Astrocyte (in vitro differentiated cells and primary cell): Measurements from ENCODE around the gene FRMD8. TPM values are rescaled to one million over a fixed set of nuclear protein-coding genes. Genes with fewer than 3 reads are reported as not detected.
"Not testable (repeated sequence)": the region's sequence is repeated elsewhere in the genome, so short reads cannot be mapped to it uniquely, and the experiment has no call there.

Experiments
- DNase-seq: peaks from one replicate; pipeline ENCODE4 v3.0.0-alpha.2; 2010; ENCODE audit warnings: low read depth
- FAIRE-seq: peaks from 2 replicates; lab custom pipeline; 2011; peaks lifted over from hg19 to GRCh38; lab: Jason Lieb, UNC
- H2AFZ ChIP-seq: 2 replicates; pipeline ENCODE4 v1.6.0; 2012; ENCODE audit warnings: low read depth, low read length, inconsistent platforms
- H3K27ac ChIP-seq: 2 replicates; pipeline ENCODE4 v1.5.1; 2011; ENCODE audit warnings: low read depth, low read length, inconsistent platforms
- H3K27me3 ChIP-seq: 2 replicates; pipeline ENCODE4 v1.6.0; 2011; ENCODE audit warnings: low read length, inconsistent platforms; ENCODE audit not compliant: insufficient read depth
- H3K36me3 ChIP-seq: 2 replicates; pipeline ENCODE4 v1.5.1; 2011; ENCODE audit warnings: low read length, inconsistent platforms; ENCODE audit not compliant: insufficient read depth
- H3K4me1 ChIP-seq: 2 replicates; pipeline ENCODE4 v1.5.1; 2011; ENCODE audit warnings: low read length, inconsistent platforms; ENCODE audit not compliant: insufficient read depth
- H3K4me2 ChIP-seq: 2 replicates; pipeline ENCODE4 v1.6.0; 2012; ENCODE audit warnings: low read length, inconsistent platforms
- H3K4me3 ChIP-seq: 2 replicates; pipeline ENCODE4 v1.5.1; 2011; ENCODE audit warnings: low read depth, mild to moderate bottlenecking, low read length, inconsistent platforms; ENCODE audit not compliant: insufficient read depth
- H3K79me2 ChIP-seq: 2 replicates; pipeline ENCODE4 v1.6.0; 2012; ENCODE audit warnings: mild to moderate bottlenecking, low read length, inconsistent platforms; ENCODE audit not compliant: insufficient read depth
- H3K9ac ChIP-seq: 2 replicates; pipeline ENCODE4 v1.6.0; 2012; ENCODE audit warnings: mild to moderate bottlenecking, low read length, inconsistent platforms
- H3K9me3 ChIP-seq: 2 replicates; pipeline ENCODE4 v1.5.1; 2012; ENCODE audit warnings: low read depth, mild to moderate bottlenecking, low read length, inconsistent platforms; ENCODE audit not compliant: insufficient read depth
- H4K20me1 ChIP-seq: 2 replicates; pipeline ENCODE4 v1.6.0; 2012; ENCODE audit warnings: low read length, inconsistent platforms; ENCODE audit not compliant: insufficient read depth
- H3K27ac Mint-ChIP-seq: one replicate; pipeline ENCODE4 v1.8.0; 2021; ENCODE audit warnings: mild to moderate bottlenecking, mixed read lengths; ENCODE audit not compliant: unreplicated experiment
- H3K27me3 Mint-ChIP-seq: one replicate; pipeline ENCODE4 v1.8.0; 2021; ENCODE audit warnings: low read depth, mixed read lengths; ENCODE audit not compliant: unreplicated experiment
- H3K36me3 Mint-ChIP-seq: one replicate; pipeline ENCODE4 v1.8.0; 2021; ENCODE audit warnings: low read depth, mixed read lengths; ENCODE audit not compliant: unreplicated experiment
- H3K4me1 Mint-ChIP-seq: one replicate; pipeline ENCODE4 v1.8.0; 2021; ENCODE audit warnings: low read depth, mixed read lengths; ENCODE audit not compliant: unreplicated experiment
- H3K4me3 Mint-ChIP-seq: one replicate; pipeline ENCODE4 v1.8.0; 2021; ENCODE audit warnings: mild to moderate bottlenecking, moderate library complexity, mixed read lengths; ENCODE audit not compliant: unreplicated experiment
- H3K9me3 Mint-ChIP-seq: one replicate; pipeline ENCODE4 v1.8.0; 2021; ENCODE audit warnings: mild to moderate bottlenecking, mixed read lengths; ENCODE audit not compliant: unreplicated experiment
- CTCF ChIP-seq: IDR thresholded peaks from 2 replicates; pipeline ENCODE4 v1.5.1; 2011; ENCODE audit warnings: low read depth, mild to moderate bottlenecking, inconsistent platforms, low read length, moderate library complexity; ENCODE audit not compliant: insufficient read depth
- EZH2 ChIP-seq: IDR thresholded peaks from 2 replicates; pipeline ENCODE4 v1.6.1; 2012; ENCODE audit warnings: mild to moderate bottlenecking, low read length, inconsistent platforms; ENCODE audit not compliant: insufficient read depth
- total RNA-seq: library from RNA; stranded (reverse); gene quantifications from 2 replicates; pipeline ENCODE4 v1.2.1, GENCODE V29; 2021

The FRMD8 gene
- total RNA-seq, 1 donor from 2014 or later: 61.2 TPM

GRCh38 chr11:65412271-65413076 is 26.0 kb downstream of the FRMD8 start:
- Histone ChIP-seq H3K36me3 (peaks cover 13% of the 10 kb centered on the region), H3K27ac (no peak overlapping the region), H3K9me3 (no peaks in the 10 kb centered on the region), H3K4me2 (no peak overlapping the region), H3K4me1 (peaks cover 18% of the 10 kb centered on the region), H3K79me2 (peaks cover 20% of the 10 kb centered on the region), H2AFZ (no peak overlapping the region), H3K27me3 (no peaks in the 10 kb centered on the region), H4K20me1 (peaks cover 7% of the 10 kb centered on the region), H3K4me3 (no peak overlapping the region), H3K9ac (no peak overlapping the region)
- H3K36me3 Mint-ChIP-seq: peaks cover 4% of the 10 kb centered on the region
- no peaks in the 10 kb centered on the region for H3K27me3 Mint-ChIP-seq
- no peak for FAIRE-seq
- peak overlapping the region; percentile 26 for H3K27ac Mint-ChIP-seq
- peaks cover 23% of the 10 kb centered on the region for H3K4me1 Mint-ChIP-seq
- TF ChIP-seq CTCF: no peak
- H3K4me3 Mint-ChIP-seq: no peak overlapping the region
- no peaks in the 10 kb centered on the region for H3K9me3 Mint-ChIP-seq
- DNase-seq: no peak

GRCh38 chr11:65413077-65413664 is 26.7 kb downstream of the FRMD8 start:
- Histone ChIP-seq H3K79me2 (peaks cover 27% of the 10 kb centered on the region), H3K36me3 (peaks cover 13% of the 10 kb centered on the region), H3K4me1 (peaks cover 24% of the 10 kb centered on the region)
- not testable (repeated sequence) for H3K4me3 ChIP-seq, H3K27me3 ChIP-seq, DNase-seq, H3K27me3 Mint-ChIP-seq, H3K9ac ChIP-seq, H4K20me1 ChIP-seq, H3K36me3 Mint-ChIP-seq, FAIRE-seq, H2AFZ ChIP-seq, H3K9me3 Mint-ChIP-seq, H3K4me3 Mint-ChIP-seq, H3K27ac ChIP-seq, H3K4me2 ChIP-seq, H3K9me3 ChIP-seq, H3K27ac Mint-ChIP-seq
- H3K4me1 Mint-ChIP-seq: peaks cover 27% of the 10 kb centered on the region

- H4K20me1 ChIP-seq: no peaks in the 10 kb centered on the region
- peaks cover 43% of the 10 kb centered on the region for H3K79me2 ChIP-seq
- no peaks in the 10 kb centered on the region for H3K36me3 Mint-ChIP-seq
- H3K36me3 ChIP-seq: peaks cover 4% of the 10 kb centered on the region
- H3K9me3 Mint-ChIP-seq: no peaks in the 10 kb centered on the region
- no peak overlapping the region for H3K27ac ChIP-seq
- peak overlapping the region; percentile 21 for H3K4me3 Mint-ChIP-seq
- DNase-seq (no peak), FAIRE-seq (no peak)
- H3K27me3 ChIP-seq: no peaks in the 10 kb centered on the region
- no peak overlapping the region for H2AFZ ChIP-seq
- H3K4me2 ChIP-seq: no peak overlapping the region
- peak overlapping the region; percentile 41 for H3K27ac Mint-ChIP-seq
- no peak overlapping the region for H3K9ac ChIP-seq
- TF ChIP-seq CTCF (no peak), EZH2 (no peak)
- H3K27me3 Mint-ChIP-seq: no peaks in the 10 kb centered on the region
- no peaks in the 10 kb centered on the region for H3K9me3 ChIP-seq
- peaks cover 40% of the 10 kb centered on the region for H3K4me1 Mint-ChIP-seq
- H3K4me3 ChIP-seq: no peak overlapping the region
- peaks cover 42% of the 10 kb centered on the region for H3K4me1 ChIP-seq
Observed at GRCh38 chr11:65414776-65415498, 28.5 kb downstream of the FRMD8 start.
